ENCODE data around the gene SLC25A51.
"Not testable (repeated sequence)": the region's sequence is repeated elsewhere in the genome, so short reads cannot be mapped to it uniquely, and the experiment has no call there.

Gene SLC25A51

DNA sequence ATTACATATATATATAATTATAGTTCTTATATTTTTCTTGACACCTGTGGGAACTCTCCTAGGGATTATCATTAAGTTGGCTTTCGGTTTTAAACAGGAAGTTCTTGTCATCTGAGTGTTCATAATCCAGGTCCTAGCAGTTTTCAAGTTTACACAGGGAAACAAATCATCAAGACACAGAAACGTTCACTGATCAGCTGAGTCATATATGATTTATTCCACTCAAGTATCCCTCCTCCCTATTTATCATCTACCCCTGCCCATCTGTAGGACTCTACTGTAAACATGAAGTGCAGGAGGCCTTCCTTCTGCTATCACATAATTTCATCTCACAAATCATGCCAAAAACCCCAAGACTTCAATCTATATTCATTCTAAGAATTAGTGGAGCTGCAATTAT is 6.3 kb downstream of the SLC25A51 start:
- in situ Hi-C loops (cut with HindIII; ENCODE audit: low sequenced_read_pairs): no loop called here
- no peak overlapping the region for H3K4me3 ChIP-seq (ENCODE audit: low read depth, low read length)
- no peak for DNase-seq (ENCODE audit: low read depth, low spot score)
- TF ChIP-seq, protein P1, sequence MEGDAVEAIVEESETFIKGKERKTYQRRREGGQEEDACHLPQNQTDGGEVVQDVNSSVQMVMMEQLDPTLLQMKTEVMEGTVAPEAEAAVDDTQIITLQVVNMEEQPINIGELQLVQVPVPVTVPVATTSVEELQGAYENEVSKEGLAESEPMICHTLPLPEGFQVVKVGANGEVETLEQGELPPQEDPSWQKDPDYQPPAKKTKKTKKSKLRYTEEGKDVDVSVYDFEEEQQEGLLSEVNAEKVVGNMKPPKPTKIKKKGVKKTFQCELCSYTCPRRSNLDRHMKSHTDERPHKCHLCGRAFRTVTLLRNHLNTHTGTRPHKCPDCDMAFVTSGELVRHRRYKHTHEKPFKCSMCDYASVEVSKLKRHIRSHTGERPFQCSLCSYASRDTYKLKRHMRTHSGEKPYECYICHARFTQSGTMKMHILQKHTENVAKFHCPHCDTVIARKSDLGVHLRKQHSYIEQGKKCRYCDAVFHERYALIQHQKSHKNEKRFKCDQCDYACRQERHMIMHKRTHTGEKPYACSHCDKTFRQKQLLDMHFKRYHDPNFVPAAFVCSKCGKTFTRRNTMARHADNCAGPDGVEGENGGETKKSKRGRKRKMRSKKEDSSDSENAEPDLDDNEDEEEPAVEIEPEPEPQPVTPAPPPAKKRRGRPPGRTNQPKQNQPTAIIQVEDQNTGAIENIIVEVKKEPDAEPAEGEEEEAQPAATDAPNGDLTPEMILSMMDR (IDR thresholded peaks at IDR 0.05; ENCODE audit: low read depth, low read length): no peak

DNA sequence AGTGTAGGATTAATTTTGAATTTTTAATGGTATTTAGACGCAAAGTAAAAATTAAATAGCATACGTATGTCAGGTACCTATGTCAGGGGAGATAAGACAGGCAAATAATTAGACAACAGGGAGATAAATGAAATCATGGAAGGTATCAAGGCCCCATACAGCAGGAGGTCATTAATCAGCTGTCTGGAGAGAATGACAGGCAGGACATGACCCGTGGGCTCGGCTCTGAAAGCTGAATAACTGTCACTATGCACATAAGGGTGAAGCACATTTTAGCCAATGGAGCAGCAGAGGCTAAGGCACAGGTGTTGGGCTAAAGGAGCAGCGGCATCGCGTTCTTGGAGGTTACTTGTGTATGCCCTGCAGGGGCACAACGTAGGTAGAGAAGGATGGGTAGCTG is 11.9 kb downstream of the SLC25A51 start:
- H3K4me3 ChIP-seq (ENCODE audit: low read depth, low read length): no peak overlapping the region
- in situ Hi-C loops (cut with HindIII; ENCODE audit: low sequenced_read_pairs): no loop called here
- DNase-seq (ENCODE audit: low read depth, low spot score): no peak
- TF ChIP-seq, protein P1 (IDR thresholded peaks at IDR 0.05; ENCODE audit: low read depth, low read length): no peak

DNA sequence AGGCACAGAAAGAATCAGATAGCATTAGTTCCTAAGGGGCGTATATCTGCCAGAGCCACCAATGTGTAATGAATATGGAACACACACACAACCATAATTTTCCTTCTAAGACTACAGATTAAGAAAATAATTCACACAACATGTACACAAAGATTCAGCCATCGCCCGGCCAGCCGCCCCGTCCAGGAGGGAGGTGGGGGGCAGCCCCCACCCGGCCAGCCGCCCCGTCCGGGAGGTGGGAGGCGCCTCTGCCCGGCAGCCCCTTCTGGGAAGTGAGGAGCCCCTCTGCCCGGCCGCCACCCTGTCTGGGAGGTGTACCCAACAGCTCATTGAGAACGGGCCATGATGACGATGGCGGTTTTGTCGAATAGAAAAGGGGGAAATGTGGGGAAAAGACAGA is 12.9 kb downstream of the SLC25A51 start:
- DNase-seq (ENCODE audit: low read depth, low spot score); H3K4me3 ChIP-seq (ENCODE audit: low read depth, low read length); in situ Hi-C loops (cut with HindIII; ENCODE audit: low sequenced_read_pairs): not testable (repeated sequence)

DNA sequence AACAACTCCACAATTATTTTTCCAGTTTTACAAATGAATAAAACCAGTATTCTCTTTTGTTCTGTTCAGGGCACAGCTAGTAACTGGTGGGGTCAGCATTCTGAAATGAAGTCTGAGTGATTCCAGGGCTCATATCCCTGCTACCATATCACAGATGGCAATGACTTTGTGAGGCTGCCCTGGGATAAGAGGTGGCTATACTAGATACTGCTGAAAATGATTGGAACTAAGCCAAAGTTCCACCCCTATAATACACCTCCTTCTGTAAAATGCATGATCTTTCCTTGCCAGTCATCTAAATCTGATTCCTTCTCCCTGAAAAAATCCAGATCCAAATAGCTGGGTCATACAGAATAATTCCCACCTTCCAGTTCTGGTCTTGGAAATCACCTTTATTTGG is 14.4 kb downstream of the SLC25A51 start:
- no peak overlapping the region for H3K4me3 ChIP-seq (ENCODE audit: low read depth, low read length)
- in situ Hi-C loops (cut with HindIII; ENCODE audit: low sequenced_read_pairs): no loop called here
- DNase-seq (ENCODE audit: low read depth, low spot score): no peak
- TF ChIP-seq, protein P1 (IDR thresholded peaks at IDR 0.05; ENCODE audit: low read depth, low read length): no peak

DNA sequence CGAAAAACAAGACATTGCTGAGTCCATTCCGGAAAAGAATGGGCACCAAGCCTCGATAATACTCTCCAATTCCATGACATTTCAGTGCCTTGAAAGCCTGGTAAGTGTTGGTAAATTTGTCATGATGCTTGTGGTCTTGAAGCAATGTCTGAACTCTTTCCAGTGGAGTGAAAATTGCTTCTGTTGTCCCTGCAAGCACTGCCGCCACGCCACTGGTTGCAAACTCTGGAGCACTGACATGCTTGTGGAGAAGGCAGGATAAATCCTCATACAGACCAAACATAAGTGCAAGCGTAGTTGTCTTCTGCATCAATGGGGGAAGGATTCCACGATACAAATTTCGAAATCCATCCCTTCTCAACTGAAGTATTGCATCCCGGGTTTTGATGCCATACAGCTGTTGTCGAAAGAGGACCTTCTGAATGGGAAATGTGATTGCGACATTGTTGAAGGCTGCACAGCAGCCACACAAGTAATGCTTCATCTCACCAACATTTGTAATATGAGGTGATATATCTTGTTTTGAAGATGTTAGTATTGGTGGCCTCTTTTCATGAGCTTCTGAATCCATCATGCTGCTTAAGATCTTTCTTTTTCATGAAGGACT is 15.8 kb downstream of the SLC25A51 start:
- H3K4me3 ChIP-seq (ENCODE audit: low read depth, low read length); in situ Hi-C loops (cut with HindIII; ENCODE audit: low sequenced_read_pairs); DNase-seq (ENCODE audit: low read depth, low spot score): not testable (repeated sequence)

DNA sequence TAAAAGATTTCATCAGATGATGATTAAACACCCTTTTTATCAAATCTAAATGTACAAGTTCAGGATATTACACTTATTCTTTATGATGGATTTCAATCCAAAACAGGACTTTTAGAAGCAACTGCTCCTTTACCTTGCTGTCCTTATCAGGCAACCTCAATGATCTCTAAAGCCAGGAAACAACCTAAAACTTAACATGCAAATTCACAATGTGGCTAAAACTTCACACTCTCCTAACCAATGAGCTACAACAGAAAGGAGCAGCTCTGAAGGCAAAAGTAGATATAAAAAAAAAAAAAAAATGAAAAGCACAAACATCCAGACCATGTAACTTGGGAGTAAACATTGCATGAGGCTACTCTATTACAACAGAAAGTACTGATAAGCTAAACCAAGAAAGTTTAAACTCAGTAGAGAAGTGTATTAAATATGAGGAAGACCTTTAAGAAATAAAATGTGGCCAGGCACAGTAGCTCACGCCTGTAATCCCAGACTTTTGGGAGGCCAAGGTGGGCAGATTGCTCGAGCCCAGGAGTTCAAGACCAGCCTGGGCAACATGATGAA is 22.9 kb downstream of the SLC25A51 start:
- no peak for DNase-seq (ENCODE audit: low read depth, low spot score)
- no peak overlapping the region for H3K4me3 ChIP-seq (ENCODE audit: low read depth, low read length)
- in situ Hi-C loops (cut with HindIII; ENCODE audit: low sequenced_read_pairs): no loop called here
- TF ChIP-seq, protein P1 (IDR thresholded peaks at IDR 0.05; ENCODE audit: low read depth, low read length): no peak

DNA sequence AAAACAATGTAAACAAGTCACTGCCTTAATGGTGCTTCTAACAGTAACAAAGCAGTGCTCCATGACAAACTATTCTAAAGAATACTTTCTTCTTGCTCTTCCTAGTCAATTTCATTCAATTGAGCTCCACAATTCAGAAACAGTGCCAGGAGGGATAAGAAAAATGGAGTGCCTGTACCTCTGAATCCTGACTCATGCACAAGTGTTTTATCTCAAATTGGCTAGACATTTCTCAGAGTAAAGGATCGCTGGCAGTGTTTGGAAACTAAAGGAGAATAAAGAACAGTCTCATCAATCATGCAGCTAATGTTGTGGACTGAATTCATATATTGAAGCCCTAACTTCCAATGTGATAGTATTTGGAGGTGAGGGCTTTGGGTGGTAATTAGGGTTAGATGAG is 27.6 kb downstream of the SLC25A51 start:
- no peak overlapping the region for H3K4me3 ChIP-seq (ENCODE audit: low read depth, low read length)
- DNase-seq (ENCODE audit: low read depth, low spot score): no peak
- TF ChIP-seq, protein P1 (IDR thresholded peaks at IDR 0.05; ENCODE audit: low read depth, low read length): no peak
- in situ Hi-C loops (cut with HindIII; ENCODE audit: low sequenced_read_pairs): no loop called here

DNA sequence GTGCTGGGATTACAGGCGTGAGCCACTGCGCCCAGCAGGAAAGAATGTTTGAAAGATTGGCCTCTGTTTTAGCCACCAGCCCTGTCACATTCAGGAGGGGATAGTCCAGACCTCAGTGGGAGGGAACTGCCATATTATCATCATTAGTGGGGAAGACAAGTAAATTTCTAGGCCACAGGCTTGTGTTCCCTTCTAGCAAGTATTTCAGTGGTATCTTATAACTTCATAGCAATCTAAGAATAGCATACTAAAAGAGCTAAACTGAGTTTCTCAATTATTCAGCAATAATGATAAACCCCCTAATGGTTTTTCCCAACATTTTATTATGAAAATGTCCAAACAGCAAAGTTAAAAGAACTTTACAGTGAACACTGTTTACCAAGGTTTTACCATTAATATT is 30.0 kb downstream of the SLC25A51 start:
- in situ Hi-C loops (cut with HindIII; ENCODE audit: low sequenced_read_pairs): no loop called here
- H3K4me3 ChIP-seq (ENCODE audit: low read depth, low read length): no peak overlapping the region
- no peak for DNase-seq (ENCODE audit: low read depth, low spot score)
- TF ChIP-seq, protein P1 (IDR thresholded peaks at IDR 0.05; ENCODE audit: low read depth, low read length): no peak

Data from astrocyte of the spinal cord (primary cell).